ENCODE data around the gene TRIM50.

- TF ChIP-seq CTCF (IDR thresholded peaks at IDR 0.05) = no peak
- no peak for TF ChIP-seq ZFX (IDR thresholded peaks at IDR 0.05; ENCODE audit: borderline replicate concordance)
Observed at GRCh38 chr7:73366990-73367389, 39.1 kb upstream of the TRIM50 start.
